ENCODE results near the gene TSPAN18.
A peak's percentile ranks its signal among the peaks of the same experiment; 100 is the strongest.

The TSPAN18 gene

DNA sequence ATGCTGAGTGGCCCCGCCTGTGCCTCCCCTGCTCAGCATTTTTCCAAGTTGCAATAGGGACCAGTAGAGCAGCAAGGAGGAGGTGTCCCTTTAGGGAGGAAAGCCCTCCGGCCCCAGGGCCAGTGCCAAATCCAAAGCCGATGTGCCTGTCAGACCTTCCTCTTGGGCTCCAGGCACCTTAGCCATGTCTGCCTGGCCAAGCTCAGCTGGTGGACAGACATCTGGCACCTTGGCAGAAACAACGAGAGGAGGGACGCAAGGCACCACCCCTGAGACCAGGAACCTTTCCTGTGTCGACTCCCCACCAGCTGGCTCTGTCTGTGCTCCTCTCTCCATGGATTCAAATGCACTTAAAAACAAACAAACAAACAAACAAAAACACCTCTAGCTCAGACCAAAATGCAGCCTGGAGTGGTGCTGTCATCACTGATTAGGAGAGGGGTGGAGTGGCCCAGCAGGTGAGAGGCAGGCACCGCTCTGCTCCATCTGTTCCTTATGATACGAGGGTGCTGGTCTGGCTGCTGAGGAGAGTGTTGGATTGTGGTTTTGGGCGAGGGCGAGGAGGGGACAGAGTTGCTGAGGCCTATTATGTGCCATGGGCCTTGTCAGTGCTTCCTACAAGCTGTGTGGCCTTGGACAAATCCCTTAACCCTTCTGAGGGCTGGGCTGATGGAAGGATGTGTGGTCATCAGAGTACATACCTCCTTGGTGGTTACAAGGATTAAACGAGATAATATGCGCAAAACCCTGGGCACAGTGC lies 177.7 kb downstream of the TSPAN18 start:
- no peak for DNase-seq

DNA sequence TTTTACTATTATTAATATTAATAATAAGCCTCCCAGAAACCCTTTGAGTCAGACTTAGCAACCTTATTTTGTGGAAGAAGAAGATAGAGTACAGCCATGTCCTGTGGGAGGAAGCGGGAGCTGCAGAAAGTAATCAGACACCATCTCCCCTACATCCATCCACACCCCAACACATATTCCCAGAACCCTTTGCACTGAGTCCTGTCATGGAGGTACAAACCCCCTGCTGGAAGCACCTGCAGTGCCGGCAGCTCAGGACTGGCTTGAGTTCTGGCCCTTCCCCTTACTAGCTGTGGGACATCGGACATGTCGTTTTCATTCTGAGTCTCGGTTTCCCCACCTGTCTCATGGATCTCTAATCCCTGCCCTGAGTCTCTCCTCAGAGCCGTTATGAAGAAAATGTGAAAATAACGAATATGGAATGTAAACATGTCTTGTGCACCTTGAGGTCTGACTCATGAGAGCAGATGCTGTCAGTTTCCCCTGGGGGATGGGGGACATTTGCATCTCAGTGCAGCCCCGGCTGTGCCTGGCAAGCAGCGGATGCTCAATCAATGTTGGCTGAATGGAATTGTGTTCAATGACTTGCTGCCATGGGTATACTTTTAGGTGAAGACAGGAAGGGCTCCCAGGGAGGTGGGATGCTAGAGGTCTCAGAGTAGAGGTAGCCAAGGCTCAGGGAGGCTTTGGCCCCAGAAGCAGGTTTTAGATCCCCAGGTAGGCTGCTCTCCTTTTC lies 178.5 kb downstream of the TSPAN18 start:
- no peak for DNase-seq

DNA sequence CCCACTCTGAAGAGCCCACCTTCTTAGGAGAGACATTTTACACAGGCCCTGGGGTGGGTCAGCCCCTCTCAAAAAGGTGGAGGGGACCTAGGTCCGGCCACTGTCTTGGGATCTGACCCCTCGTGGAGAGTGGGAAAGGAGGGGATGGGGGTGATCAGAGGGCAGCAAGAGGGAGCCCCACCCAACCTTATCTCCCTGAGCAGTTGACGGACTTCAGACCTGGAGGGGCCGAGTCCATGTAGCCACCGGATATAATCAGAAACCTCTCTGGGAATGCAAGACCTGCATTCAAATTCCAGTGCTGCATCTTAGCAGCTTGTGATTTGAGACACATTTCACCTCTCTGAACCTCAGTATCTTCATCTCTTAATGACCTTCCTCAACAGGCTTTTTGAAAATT lies 179.9 kb downstream of the TSPAN18 start:
- DNase-seq = no peak

DNA sequence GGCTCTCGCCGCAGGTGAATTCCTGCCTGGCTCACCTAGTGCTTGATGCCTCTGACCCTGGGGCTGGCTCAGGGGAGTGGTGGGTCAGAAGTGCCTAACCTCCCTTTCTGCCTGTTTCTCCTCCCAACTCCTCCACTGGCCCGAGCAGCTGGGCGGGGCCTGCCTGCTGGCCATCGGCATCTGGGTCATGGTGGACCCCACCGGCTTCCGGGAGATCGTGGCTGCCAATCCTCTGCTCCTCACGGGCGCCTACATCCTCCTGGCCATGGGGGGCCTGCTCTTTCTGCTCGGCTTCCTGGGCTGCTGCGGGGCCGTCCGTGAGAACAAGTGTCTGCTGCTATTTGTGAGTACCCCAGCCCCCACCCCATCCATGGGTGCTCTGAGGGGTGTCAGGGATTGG lies 182.8 kb downstream of the TSPAN18 start:
- DNase-seq = no peak

DNA sequence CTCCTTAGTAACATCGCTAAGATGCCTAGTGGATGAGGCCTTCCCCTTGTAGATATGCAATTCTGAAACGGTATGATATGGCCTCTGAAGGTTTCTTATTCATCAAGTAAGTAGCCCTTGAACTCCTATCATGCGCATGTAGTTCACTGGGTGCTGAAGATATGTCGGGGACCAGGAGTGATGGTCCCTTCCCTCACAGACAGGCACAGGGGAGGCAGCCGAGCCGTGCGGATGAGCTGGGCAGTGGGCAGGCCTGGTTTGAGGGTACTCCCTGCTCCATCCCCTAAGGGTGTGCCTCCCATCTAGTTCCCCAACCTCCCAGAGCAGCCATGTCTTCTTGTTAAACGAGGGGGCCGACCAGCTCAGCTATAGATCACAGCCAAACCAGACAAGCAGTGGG lies 183.8 kb downstream of the TSPAN18 start:
- DNase-seq = no peak

DNA sequence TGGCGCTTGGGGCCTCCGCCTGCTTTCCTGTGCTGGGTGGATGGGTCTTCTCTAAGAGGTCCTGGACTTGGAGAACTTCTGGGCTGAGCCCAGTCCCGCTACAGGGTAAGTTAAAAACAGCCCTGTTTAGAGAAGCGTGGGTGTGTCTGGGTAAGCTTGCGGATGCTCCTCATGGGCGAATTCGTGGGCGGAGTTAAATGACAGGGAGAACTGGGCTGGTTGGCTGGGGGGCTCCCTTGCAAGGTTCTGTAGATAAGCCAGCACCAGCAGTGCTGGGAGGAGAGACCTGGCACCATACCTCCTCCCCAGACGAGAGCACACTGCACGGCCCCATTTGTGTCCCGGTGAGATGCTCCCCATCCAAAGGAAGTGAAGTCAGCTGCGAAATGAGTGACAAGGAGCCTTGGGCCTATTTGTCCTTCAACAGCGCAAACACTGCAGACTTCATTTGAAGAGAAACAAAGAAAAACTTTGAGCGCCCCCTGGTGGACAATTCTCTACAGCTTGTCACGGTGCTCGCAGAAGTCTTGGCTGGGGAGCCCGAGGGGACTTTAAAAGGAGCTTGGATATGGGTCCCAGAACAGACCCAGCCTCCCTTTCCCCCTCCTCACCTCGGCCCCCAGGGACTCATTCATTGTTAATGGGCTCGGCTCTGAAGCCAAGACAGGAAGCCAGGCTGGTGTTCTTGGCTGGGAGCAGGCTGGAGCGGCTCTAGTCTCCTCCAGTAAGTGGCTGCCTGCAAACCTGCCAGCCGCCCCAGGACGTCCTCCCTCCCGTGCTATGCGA lies 184.5 kb downstream of the TSPAN18 start:
- DNase-seq = peak; percentile 76

DNA sequence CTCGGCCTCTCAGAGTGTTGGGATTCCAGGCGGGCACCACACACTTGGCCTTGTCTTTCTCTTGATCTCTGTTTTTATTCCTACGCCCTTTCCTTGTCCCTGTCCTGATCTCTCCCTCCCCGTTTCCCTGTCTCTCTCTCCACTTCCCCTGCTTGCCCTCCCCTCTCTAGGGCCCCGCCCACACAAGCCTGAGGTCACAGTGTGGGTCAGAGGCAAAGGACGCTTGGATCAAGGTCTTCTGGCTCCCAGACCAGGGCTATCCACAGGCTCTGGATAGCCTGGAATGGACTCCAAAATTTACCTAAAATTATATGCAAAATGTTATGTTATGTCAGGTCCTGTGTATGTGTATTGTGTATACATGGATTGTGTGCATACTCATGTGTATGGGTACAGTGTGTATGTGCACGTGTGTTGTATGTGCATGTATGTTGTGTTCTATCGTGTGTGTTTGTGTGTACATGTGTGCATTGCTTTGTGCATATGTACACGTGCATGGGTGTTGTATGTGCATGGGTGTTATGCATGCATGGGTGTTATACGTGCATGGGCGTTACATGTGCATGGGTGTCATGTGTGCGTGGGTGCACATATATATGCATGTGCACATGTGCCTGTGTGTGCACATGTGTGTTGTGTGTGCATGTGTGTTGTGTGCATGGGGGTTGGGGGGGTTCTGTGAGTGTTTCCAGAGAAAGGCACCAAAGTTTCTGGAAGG lies 185.7 kb downstream of the TSPAN18 start:
- no peak for DNase-seq

DNA sequence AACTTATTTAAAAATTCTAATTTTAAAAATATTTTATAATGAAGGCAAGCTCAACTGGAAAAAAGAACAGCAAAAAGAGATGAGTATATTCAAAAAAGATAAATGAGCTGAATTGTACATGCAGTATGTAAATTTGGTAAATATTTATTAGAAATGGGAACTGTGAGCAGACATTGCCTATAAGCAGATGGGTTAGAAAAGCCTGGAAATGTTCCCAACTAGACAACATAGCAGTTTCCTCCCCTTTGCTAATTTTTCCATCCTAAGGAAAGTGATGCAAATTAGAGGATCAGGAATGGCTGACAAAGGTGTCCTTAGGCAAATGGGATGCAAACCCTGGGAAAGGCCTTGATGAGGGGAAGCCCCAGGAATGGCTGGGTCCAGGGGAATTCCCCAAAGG lies 186.7 kb downstream of the TSPAN18 start:
- DNase-seq = no peak

DNA sequence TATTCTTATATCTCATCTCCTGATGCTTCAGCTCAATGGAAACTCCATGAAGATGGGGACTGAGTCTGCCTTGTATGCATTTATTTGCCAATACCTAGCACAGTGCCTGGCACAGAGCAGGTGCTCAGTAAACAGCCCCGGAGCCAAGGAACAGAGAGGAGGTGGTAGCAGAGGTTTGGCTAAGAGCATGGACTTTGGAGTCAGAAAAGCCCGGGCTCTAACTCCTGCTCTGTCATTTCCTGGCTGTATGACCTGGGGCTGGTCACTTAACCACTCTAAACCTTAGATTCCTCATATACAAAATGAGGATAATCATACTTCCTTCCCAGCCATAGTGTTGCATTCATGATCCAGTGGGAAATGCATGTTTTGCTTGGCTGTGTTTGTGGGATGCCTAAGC lies 187.3 kb downstream of the TSPAN18 start:
- no peak for DNase-seq

DNA sequence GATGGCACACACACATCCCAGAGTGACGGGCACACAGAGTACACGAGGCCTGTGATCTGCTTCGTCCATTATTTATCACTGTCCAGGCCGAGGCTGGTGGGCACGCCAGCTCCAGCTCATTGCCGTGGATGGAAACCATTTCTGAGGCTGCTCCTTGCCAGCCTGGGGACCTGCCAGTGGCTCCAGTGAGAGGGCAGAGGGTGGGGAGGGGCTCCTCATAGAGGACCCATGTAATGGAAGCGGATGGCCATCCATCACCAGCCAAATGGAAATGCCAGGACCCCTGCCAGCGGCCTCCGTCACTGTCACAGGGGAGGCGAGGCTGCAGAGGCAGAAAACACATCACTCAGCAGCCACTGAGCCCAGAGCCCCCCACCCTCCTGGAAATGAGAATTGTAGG lies 188.2 kb downstream of the TSPAN18 start:
- DNase-seq = no peak

DNA sequence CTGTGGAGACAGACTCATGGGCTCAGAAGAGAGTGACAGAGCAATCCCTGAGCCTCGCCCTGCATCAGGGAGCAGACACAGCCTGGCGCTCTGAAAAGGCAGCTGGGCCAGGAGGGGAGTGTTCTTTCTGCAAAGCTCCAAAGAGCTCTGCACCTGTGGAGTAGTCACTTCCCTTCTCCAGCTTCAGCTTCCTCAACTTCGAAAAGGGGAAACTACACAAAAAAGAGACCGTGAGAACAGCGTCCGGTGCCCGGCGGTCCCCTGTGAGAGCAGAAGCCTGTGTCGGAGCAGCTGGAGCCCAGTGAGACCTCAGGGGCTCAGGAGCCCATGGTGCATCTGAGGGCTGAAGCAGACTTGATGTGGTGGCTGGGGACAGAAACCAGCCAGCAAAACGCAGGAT lies 188.9 kb downstream of the TSPAN18 start:
- DNase-seq = no peak

DNA sequence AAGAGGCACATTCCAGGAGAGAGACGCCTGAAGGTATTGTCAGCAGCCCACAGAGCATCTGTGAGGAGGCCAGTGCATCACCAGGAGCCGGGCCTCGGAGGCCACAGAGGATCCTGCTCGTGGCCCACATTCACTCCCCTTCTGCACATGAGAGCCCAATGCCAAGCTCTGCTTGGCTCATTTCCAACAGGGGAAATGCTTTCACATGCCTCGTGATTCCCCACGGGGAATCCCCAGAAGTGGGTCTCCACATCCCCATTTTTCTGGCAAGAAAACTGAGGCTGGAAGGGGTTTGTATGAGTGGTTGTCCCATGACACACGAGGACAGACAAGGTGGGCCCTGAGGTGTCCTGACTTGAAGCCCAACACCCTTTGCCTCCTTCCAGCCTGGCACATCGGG lies 189.6 kb downstream of the TSPAN18 start:
- DNase-seq = no peak

DNA sequence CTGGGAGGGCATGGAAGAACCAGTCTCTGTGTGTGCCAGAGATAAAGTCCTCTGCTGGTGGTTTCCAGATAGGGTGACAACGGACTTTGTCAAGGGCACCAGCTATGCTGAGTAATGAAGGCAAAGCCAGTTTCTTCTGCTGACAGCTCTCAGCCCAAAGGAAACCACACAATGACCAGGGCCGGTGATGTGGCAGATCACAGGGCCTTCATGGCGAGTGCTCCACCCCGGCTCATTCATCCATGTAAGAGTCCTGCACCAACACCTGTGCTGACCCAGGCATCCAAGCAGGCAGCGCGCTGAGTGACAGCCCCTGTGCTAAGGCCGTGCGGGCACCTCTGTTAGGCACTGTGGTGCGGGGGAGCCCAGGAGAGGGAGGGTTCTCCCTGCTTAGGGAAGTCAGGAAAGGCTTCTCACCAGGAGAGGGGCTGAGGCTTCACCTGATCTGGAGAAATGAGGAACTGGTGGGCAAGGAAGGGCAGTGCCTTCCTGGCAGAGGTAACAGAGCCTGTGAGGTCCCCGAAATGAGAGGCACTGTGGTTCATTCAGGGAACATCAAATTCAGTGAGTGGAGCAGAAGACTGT lies 190.1 kb downstream of the TSPAN18 start:
- DNase-seq = no peak

DNA sequence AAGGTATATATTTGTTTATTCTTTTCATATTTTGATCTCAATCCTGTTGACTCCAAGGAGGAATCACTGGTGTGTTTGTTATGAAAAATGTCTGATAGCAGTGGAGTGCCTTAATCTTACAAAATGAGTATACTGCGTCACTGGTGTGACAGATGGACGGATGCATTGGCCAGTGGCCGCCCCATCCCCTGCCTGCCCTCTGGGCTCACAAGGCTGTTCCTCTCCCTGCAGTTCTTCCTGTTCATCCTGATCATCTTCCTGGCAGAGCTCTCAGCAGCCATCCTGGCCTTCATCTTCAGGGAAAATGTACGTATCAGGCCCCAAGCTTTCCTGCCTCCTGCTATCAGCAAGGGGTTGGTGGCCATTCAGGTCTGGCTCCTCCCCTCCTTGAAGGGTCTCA lies 191.0 kb downstream of the TSPAN18 start:
- no peak for DNase-seq

DNA sequence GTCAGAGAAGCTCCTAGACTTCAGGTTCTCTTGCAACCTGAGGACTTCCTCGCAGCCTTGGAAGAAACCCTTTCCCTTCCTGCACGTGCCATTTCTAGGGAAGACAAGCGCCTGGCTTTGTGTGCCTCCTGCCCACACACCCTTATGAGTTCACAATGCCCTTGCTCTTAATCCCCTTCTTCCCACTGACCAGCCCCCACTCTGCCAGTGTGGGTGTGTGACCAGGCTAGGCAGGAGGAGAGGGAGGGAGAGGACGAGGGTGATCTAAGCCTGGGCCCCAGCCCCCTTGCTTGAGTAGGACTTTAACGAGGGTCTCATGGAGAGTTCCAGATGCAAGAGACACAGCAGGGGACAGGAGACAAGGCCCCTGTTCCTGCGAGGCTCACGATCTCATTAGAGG lies 193.7 kb downstream of the TSPAN18 start:
- no peak for DNase-seq

DNA sequence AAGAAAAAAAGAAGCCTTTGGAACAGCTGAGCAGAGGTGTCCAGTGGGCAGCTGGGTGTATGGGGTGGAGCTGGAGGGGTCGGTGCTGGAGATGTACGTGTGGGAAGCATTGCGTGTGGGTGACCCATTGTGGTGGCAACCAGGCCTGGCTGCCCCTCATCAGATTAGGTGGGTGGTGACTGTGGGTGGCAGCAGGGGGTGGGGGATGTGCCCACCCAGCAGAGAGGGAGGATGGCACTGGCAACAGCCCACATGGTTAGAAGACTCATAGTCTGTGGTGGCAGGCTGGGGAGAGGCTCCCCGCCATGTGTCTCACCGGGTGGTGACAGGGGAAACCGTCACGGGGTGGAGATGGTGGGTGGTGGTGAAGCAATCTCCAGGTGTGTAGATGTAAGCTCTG lies 196.4 kb downstream of the TSPAN18 start:
- no peak for DNase-seq

DNA sequence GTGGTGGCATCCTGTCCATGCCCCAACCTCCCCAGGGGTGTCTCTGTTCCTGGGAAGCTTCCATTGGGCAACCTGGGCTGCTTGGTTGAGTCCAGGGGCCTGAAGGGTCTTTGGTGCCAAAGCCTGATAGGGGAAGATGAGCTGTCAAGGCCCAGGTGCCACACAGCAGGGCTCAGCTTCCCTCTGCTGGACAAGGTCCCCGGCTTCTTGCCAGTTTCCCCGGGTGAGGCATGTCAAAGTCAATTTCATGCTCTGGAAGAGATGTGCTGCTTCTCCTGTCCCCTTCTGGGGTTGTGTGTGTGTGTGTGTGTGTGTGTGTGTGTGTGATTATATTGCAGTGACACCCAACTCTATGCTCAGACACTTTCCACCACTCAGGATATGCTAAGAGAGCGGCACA lies 197.0 kb downstream of the TSPAN18 start:
- DNase-seq = no peak

DNA sequence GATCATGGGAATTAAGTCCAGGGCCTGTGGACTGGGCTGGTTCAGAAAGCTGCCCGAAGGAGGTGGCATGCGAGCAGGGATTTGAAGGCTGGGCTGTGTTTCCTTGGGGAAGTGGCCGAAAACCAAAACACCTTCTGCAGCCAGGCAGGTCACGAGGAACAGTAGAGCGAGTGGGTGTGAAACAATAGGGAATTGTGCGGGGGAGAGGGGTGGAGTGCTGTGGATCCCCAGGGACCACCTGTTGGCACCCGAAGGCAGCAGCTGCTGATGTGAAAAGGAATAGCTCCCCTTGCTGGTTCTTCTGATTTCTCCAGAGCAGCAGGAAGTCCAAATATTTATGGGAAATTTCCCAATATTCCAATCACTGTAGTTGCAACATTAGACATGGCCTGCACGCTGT lies 199.3 kb downstream of the TSPAN18 start:
- DNase-seq = no peak

DNA sequence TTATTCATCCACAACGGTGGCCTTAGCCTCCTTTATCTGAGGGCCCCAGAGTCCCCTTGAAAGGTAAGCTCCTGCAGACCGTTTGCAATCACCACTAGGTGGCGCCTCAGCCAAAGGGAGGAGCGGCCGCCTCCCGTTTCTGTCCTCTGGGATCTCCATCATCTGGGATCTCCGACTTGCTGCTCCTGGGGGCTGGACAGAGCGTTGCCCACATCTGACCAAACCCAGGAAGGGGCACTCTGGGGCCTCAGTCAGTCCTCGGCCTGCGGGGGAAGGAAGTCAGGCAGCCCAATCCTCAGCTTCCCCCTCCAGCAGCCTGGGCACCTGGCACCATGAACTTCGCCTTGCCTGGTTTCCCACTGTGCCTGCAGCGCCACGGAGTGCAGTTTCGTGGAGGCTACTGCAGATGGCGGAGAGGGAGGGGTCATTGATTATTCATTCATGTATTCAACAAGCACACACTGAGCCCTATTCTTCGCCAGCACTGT lies 200.5 kb downstream of the TSPAN18 start:
- peak; percentile 42 for DNase-seq

DNA sequence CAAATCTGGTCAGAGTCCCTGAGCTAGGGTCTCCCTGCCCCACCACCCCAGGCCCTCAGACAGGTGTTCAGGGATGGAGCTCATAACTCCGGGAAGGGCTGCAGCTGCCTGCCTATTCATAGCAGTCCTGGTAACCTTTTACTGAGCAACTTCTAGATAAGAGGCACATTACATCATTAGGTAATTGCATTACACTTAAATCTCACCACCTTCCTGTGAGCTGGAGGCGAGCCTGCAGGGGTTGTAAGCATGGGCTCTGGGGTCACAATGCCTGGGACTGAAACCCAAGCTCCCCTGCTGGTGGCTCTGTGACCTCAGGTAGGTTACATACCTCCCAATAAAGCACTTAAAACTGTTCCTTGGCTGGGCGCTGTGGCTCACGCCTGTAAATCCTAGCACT lies 201.4 kb downstream of the TSPAN18 start:
- DNase-seq = no peak

DNA sequence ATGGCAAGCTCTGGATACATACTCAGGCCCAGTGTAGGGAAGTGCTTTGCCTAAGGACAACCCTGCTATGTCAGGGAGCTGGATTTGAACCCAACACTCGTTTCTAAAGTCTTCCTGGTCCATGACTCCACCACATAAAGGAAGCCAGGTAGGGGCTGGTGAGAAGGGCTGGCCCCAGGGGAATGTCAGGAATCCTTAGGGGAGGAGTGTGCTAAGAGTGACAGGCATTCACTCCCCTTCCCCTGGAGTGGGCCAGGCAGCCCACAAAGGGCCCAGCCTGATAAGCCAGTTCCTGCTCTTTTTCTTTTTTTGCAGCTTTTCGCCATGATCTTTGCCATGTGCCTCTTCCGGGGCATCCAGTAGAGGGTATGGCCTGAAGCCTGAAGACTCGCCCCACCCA lies 202.1 kb downstream of the TSPAN18 start:
- no peak for DNase-seq

DNA sequence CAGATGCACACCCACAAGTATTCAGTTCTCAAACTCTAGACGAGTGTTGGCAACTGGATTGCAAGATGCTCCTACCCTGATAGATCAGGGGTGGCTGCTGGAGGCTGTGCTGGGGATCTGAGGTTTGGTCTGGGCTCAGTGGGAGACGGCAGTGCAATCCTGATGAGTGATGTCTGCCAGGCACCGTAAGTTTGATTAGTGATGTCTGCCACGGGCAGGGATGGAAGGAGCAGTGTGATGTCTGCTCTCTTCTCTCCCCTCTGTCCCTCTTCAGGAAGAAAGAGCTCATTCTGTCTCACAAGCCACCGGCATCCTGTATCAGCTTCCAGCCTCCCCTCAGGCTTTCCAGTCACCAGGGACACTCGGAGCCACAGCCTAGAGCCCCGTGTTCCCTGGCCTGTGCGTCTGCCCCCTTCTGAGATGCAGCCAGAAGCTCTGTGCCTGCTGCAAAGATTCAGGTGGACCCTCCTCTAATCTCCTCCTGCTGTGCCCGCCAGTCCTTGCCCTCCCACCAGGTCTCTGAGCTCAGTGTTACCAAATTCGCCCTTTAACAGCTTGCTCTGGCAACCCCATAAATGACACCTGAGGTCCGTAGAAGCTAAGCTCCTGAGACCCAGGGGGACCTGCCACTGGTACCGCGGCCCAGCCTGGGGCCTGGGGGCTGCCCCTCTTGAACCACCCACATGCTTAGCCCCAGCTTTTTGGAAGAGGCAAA lies 204.0 kb downstream of the TSPAN18 start:
- no peak for DNase-seq

Data from stimulated activated naive CD4-positive, alpha-beta T cell treated with Interleukin-2 at 50 U/mL for 16 hours (primary cell).